Ascending aorta (tissue), 2 donors: ENCODE measurements around the gene FBP2. TPM values are rescaled to one million over a fixed set of nuclear protein-coding genes. Genes with fewer than 3 reads are reported as not detected.
"Not testable (repeated sequence)": the region's sequence is repeated elsewhere in the genome, so short reads cannot be mapped to it uniquely, and the experiment has no call there.

Experiments used
- DNase-seq, 2 donors: peaks; one replicate each; pipeline ENCODE4 v3.0.0-alpha.2; 2019; ENCODE audit warnings: low spot score in 2 of 2
- H3K27ac ChIP-seq, 2 donors: fragments of 200-600 bp; sonication (generic); one replicate each; pipeline ENCODE4 v1.5.1; 2016 to 2017; ENCODE audit warnings: mild to moderate bottlenecking in 1 of 2
- H3K27me3 ChIP-seq: fragments of 200-600 bp; sonication (generic); one replicate; pipeline ENCODE4 v1.5.1; 2017
- H3K36me3 ChIP-seq, 2 donors: fragments of 200-600 bp; sonication (generic); one replicate each; pipeline ENCODE4 v1.5.1; 2016
- H3K4me1 ChIP-seq, 2 donors: fragments of 200-600 bp; sonication (generic); one replicate each; pipeline ENCODE4 v1.5.1; 2016 to 2017; ENCODE audit warnings: mild to moderate bottlenecking in 1 of 2
- H3K4me3 ChIP-seq, 2 donors: fragments of 200-600 bp; sonication (generic); one replicate each; pipeline ENCODE4 v1.5.1; 2016 to 2017; ENCODE audit warnings: mild to moderate bottlenecking in 1 of 2
- H3K9me3 ChIP-seq, 2 donors: fragments of 200-600 bp; sonication (generic); one replicate each; pipeline ENCODE4 v1.5.1; 2016
- intact Hi-C: fragments of 100-400 bp; cut with DNase I; formaldehyde crosslinking; loops from one replicate; pipeline ENCODE4 v1.15.1; 2023
- total RNA-seq: library from RNA; depleted of rRNA; stranded (reverse); fragments of >200 nt; gene quantifications from one replicate; pipeline ENCODE4 v1.1.0, GENCODE V29; 2016
- TF ChIP-seq, protein P1 (sequence below), 3 experiments: fragments of 200-600 bp in 2 of 3; fragments of 450-650 bp in 1 of 3; sonication (generic) in 2 of 3; IDR thresholded peaks; one replicate each; pipeline ENCODE4 v1.5.1; 2016 to 2019; ENCODE audit warnings: antibody characterized with exemption in 3 of 3, mild to moderate bottlenecking in 1 of 3, moderate library complexity in 1 of 3

Gene FBP2
- total RNA-seq, 1 donor from 2014 or later: not detected

DNA sequence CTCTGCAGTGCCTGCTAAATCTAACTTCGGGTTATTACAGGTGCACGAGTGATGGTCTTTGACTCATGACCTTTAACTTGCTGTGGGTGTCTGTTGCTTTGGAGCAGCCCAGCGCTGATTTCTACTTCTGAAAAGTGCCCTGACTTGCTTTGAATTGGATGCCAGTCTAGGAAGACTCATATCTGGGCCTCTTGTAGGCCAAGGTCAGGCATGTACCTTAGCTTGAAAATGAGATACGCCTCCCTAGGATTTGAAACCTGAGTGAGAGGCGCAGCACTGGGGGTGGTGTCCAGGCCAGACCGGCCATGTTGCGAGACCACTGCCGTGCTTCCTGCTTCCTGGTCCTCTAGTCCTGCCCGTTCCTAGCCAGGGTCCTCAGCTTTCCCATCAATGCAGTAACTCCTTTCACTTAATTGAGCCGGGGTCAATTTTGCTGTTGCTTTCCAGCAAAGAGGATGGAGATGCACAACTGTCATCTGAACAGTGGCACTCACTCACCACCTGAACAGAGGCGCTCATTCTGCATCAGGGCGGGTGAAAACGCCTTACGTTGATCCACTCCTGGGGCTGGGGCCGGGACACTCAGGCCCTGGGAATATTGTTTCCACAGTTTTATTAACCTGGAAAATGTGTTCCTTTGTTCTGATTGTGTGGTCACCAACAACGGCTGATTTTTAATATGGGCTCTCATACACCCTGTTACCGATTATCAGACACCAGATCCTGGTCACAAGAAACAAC, 24.5 kb downstream of the FBP2 start:
- Histone ChIP-seq H3K36me3 (no peaks in the 10 kb centered on the region), H3K27ac (no peak overlapping the region), H3K27me3 (no peaks in the 10 kb centered on the region), H3K9me3 (no peaks in the 10 kb centered on the region), H3K4me3 (no peak overlapping the region), H3K4me1 (no peaks in the 10 kb centered on the region)
- intact Hi-C loops: no loop called here
- TF ChIP-seq, protein P1, sequence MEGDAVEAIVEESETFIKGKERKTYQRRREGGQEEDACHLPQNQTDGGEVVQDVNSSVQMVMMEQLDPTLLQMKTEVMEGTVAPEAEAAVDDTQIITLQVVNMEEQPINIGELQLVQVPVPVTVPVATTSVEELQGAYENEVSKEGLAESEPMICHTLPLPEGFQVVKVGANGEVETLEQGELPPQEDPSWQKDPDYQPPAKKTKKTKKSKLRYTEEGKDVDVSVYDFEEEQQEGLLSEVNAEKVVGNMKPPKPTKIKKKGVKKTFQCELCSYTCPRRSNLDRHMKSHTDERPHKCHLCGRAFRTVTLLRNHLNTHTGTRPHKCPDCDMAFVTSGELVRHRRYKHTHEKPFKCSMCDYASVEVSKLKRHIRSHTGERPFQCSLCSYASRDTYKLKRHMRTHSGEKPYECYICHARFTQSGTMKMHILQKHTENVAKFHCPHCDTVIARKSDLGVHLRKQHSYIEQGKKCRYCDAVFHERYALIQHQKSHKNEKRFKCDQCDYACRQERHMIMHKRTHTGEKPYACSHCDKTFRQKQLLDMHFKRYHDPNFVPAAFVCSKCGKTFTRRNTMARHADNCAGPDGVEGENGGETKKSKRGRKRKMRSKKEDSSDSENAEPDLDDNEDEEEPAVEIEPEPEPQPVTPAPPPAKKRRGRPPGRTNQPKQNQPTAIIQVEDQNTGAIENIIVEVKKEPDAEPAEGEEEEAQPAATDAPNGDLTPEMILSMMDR (IDR thresholded peaks at IDR 0.05): no peak
- DNase-seq: no peak

DNA sequence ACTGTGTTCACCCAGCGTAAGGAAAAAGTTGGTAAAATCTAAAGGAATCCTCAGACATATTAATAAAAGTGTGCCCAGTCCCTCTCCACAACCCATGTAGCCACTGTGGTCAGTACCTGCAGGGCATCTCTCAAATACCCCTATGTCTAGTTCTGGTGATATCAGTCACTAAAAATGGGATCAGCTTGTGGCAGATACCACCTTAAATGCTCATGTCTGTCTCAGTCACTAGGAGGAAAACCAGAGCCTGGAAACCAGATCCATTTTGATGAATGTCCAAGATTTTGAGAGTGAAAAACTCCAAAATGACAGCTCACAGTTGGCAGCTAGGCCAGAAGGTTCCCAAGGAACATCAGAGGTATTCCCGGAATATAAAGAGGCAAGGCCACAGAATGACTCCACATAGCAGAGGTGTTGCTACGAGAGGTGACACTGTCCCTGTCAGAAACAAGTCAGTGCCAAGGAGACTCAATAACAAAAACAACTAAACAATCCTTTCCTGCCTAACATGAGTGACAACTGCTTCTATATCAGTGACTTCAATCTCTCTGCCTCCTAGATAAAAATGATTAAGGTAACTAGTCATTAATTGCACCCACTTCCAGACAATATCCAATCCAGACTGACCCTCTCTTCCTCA, 25.3 kb downstream of the FBP2 start:
- no peaks in the 10 kb centered on the region for H3K27me3 ChIP-seq
- no peak overlapping the region for H3K4me3 ChIP-seq
- no peaks in the 10 kb centered on the region for H3K9me3 ChIP-seq
- DNase-seq: no peak
- H3K4me1 ChIP-seq: no peaks in the 10 kb centered on the region
- intact Hi-C loops: no loop called here
- no peaks in the 10 kb centered on the region for H3K36me3 ChIP-seq
- TF ChIP-seq, protein P1 (IDR thresholded peaks at IDR 0.05): no peak
- H3K27ac ChIP-seq: no peak overlapping the region

DNA sequence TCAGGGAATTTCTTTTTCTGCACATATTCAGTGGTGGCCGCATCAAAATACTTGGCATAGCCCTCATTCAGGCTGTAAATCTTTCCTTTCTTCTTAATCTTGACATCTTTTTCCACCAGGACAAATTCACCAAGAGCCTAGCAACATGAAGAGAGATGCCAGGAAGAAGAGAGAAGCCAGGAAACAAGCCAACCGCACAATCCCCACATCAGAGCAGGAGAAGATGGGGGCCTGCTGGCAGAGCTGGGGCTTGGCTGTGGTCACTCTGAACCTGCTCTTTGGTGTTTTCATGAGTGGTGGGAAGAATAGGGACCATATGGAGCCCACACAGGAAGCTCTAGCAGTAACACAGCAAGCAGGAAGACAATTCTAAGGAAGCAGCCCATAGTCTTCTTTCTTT, 26.4 kb downstream of the FBP2 start:
- Histone ChIP-seq H3K36me3 (no peaks in the 10 kb centered on the region), H3K27me3 (no peaks in the 10 kb centered on the region), H3K4me3 (no peak overlapping the region), H3K4me1 (no peaks in the 10 kb centered on the region), H3K27ac (no peak overlapping the region), H3K9me3 (no peaks in the 10 kb centered on the region)
- intact Hi-C loops: no loop called here
- no peak for DNase-seq
- TF ChIP-seq, protein P1 (IDR thresholded peaks at IDR 0.05): no peak

DNA sequence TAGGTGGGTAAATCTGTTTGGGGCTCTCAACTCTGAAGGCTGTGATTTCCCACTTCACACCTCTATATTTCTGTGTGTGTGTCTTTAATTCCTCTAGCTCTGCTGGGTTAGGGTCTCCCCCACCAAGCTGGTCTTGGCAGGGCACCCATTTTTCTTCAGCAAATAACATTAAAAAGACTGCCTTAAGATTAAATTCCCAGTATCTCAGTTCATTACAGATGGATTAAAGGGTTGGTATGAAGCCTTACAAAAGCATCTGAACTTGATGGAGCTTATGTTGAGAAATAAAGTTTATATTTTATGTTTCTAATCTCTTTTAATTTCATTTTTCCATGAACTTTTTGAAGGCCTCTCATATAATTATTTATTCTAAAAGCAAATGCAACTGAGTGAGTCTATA, 27.1 kb downstream of the FBP2 start:
- Histone ChIP-seq H3K4me1 (no peaks in the 10 kb centered on the region), H3K27me3 (no peaks in the 10 kb centered on the region), H3K9me3 (no peaks in the 10 kb centered on the region), H3K4me3 (no peak overlapping the region), H3K27ac (no peak overlapping the region), H3K36me3 (no peaks in the 10 kb centered on the region)
- no peak for DNase-seq
- TF ChIP-seq, protein P1 (IDR thresholded peaks at IDR 0.05): no peak
- intact Hi-C loops: no loop called here

DNA sequence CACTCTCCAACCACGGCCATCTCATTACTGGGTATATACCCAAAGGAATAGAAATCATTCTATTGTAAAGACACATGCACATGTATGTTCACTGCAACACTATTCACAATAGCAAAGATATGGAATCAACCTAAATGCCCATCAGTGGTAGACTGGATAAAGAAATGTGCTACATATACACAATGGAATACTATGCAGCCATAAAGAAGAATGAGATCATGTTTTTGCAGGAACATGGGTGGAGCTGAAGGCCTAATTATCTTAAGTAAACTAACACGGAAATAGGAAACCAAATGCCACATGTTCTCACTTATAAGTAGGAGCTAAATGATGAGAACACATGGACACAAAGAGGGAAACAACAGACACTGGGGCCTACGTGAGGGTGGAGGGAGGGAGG, 29.3 kb downstream of the FBP2 start:
- H3K27me3 ChIP-seq, intact Hi-C loops, H3K36me3 ChIP-seq, DNase-seq, H3K4me3 ChIP-seq, H3K4me1 ChIP-seq, H3K27ac ChIP-seq, H3K9me3 ChIP-seq: not testable (repeated sequence)

DNA sequence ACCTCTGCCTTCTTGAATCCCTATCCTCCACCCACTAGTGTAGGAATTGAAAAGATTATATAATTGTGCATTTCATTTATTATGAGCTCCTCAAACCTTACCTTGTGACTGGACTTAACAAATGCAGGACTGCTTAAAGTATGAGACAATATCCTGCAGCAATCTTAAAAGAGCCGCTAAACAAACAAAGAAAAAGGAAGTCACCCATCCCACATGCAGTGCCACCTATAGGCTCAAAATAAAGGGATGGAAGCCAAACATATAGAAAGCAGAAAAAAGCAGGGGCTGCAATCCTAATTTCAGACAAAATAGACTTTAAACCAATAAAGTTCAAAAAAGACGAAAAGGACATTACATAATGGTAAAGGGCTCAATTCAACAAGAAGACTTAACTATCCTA, 30.1 kb downstream of the FBP2 start:
- Histone ChIP-seq H3K27ac (no peak overlapping the region), H3K36me3 (no peaks in the 10 kb centered on the region), H3K27me3 (no peaks in the 10 kb centered on the region), H3K4me3 (no peak overlapping the region), H3K4me1 (no peaks in the 10 kb centered on the region), H3K9me3 (no peaks in the 10 kb centered on the region)
- no peak for DNase-seq
- TF ChIP-seq, protein P1 (IDR thresholded peaks at IDR 0.05): no peak
- intact Hi-C loops: no loop called here
